ENCODE measurements around the gene TAF5L. TPM values are rescaled to one million over a fixed set of nuclear protein-coding genes. Genes with fewer than 3 reads are reported as not detected.

Gene TAF5L
- polyA plus RNA-seq, 1 donor (not counting 4 experiments of a cell fraction or from before 2014, with no cell fraction given) = 23.7 TPM

DNA sequence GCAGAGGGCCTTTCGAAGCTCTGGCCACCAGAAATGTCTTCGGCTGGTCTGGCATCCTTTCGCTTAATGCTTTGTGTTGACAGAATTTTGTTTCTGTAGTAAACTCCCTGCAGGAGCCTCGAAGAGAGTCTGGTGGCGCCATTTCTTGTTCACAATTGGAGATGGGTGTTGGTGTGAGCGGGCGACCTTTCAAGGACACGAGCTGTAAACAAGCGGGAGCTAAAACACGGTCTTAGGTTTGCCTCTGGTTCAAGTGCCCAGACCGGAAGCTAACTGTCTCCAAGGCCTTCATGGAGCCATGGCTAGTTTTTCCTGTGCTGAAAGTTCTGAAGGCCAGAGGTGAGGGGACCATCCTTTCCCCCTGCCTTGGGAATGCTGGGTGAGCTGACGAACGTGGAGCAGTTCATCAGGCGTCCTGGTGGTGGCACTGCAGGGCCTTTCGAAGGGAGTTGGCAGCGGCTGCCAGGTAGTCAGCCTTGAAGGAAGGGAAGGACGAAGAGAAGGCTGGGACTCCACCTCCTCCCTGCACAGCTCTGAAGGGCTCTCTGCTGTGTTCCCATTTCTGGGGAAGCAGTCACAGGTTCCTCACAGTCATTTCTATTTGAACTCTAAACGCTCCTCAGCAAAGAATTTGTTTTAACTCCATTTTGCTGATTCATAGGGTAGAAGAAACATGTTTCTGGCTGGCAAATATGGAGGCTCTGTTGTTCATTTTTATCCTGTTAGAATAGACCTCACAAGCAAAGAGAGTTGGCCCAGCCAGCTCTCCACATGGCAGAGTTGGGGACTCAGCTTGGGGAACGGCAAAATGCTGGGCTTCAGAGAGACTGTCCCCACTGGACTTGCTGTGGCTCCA, 35.3 kb upstream of the TAF5L start:
- TF ChIP-seq, protein P1, sequence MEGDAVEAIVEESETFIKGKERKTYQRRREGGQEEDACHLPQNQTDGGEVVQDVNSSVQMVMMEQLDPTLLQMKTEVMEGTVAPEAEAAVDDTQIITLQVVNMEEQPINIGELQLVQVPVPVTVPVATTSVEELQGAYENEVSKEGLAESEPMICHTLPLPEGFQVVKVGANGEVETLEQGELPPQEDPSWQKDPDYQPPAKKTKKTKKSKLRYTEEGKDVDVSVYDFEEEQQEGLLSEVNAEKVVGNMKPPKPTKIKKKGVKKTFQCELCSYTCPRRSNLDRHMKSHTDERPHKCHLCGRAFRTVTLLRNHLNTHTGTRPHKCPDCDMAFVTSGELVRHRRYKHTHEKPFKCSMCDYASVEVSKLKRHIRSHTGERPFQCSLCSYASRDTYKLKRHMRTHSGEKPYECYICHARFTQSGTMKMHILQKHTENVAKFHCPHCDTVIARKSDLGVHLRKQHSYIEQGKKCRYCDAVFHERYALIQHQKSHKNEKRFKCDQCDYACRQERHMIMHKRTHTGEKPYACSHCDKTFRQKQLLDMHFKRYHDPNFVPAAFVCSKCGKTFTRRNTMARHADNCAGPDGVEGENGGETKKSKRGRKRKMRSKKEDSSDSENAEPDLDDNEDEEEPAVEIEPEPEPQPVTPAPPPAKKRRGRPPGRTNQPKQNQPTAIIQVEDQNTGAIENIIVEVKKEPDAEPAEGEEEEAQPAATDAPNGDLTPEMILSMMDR (optimal IDR thresholded peaks at IDR 0.05 in 1 of 3, IDR thresholded peaks at IDR 0.05 in 1 of 3, conservative IDR thresholded peaks at IDR 0.05 in 1 of 3; ENCODE audit: extremely low read depth in 1 of 3, insufficient read depth in 2 of 3, low read length in 3 of 3) = peak; percentile 92 to 95 (median 95)
- no peak for TF ChIP-seq EZH2 (IDR thresholded peaks at IDR 0.05; ENCODE audit: low read length)
- Histone ChIP-seq H3K27me3 (ENCODE audit: control insufficient read depth, extremely low read depth, insufficient read depth, low read length) (no peaks in the 10 kb centered on the region), H3K27ac (ENCODE audit: control insufficient read depth, insufficient read depth, low read length) (no peak overlapping the region), H2AFZ (ENCODE audit: control insufficient read depth, low read length) (no peak overlapping the region), H3K4me3 (ENCODE audit: control insufficient read depth in 2 of 3, extremely low read depth in 1 of 3, insufficient read depth in 2 of 3, low read depth in 1 of 3, low read length in 3 of 3) (no peak overlapping the region), H3K9me3 (ENCODE audit: control insufficient read depth, low read depth, low read length) (no peaks in the 10 kb centered on the region), H3K79me2 (ENCODE audit: control insufficient read depth, insufficient read depth, low read length) (no peaks in the 10 kb centered on the region), H3K4me2 (ENCODE audit: control insufficient read depth, extremely low read depth, insufficient read depth, low read depth, low read length) (no peak overlapping the region), H3K4me1 (ENCODE audit: control insufficient read depth, extremely low read depth, insufficient read depth, low read length) (peaks cover 18% of the 10 kb centered on the region), H4K20me1 (ENCODE audit: control insufficient read depth, extremely low read depth, insufficient read depth, low read length) (peaks cover 2% of the 10 kb centered on the region), H3K9ac (ENCODE audit: control insufficient read depth, extremely low read depth, insufficient read depth, low read length) (no peak overlapping the region), H3K36me3 (ENCODE audit: control insufficient read depth in 2 of 2, extremely low read depth in 1 of 2, insufficient read depth in 2 of 2, low read length in 2 of 2) (peaks cover 6 to 31% of the 10 kb centered on the region in 2 experiments), H3K9me1 (ENCODE audit: control insufficient read depth, extremely low read depth, insufficient read depth, low read length) (no peaks in the 10 kb centered on the region)
- dilution Hi-C loops (cut with MboI; ENCODE audit: extremely low pct_ligation_motif_present, low sequenced_read_pairs) = no loop called here
- DNase-seq (ENCODE audit: low read depth, low spot score) = no peak
- FAIRE-seq = peak; percentile 81

DNA sequence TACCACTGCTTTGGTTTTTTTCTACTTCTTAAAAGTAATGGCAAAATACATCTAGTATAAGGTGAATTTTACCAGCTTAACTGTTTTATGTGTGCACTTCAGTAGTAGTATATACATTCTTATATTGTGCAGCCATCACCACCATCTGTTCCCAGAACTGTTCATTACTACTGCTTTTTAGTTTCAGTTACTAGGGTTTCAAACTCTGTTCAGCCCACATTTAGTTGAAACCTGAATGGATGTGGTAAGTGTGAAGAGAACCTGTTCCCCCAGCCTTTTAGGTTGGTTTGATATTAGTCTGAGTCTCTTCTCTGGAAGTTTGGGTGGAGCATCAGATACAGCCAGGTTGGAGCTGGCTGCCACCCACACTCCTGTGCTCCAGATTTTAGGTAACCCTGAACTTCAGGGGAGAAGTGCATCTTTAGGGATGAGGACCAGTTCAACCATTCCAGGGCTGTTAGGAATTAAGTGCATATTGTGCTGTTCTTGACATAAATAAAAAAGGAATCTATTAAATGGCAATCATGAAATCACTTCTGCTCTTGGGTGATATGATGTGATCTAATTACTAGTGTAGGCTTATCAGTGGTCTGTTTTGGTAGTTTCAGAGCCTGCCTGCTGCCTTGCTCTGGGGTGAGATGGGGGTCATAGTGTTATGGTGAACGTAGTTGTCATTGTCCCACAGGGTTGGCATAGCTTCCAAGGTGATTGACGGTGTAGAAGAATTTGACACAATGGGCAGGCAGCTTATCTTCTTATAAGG, 32.3 kb upstream of the TAF5L start:
- Histone ChIP-seq H3K9me3 (ENCODE audit: control insufficient read depth, low read depth, low read length) (no peaks in the 10 kb centered on the region), H3K4me3 (ENCODE audit: control insufficient read depth in 2 of 3, extremely low read depth in 1 of 3, insufficient read depth in 2 of 3, low read depth in 1 of 3, low read length in 3 of 3) (no peak overlapping the region), H3K79me2 (ENCODE audit: control insufficient read depth, insufficient read depth, low read length) (no peaks in the 10 kb centered on the region), H3K36me3 (ENCODE audit: control insufficient read depth in 2 of 2, extremely low read depth in 1 of 2, insufficient read depth in 2 of 2, low read length in 2 of 2) (peaks cover 8 to 40% of the 10 kb centered on the region in 2 experiments), H2AFZ (ENCODE audit: control insufficient read depth, low read length) (no peak overlapping the region), H3K9ac (ENCODE audit: control insufficient read depth, extremely low read depth, insufficient read depth, low read length) (no peak overlapping the region), H3K4me1 (ENCODE audit: control insufficient read depth, extremely low read depth, insufficient read depth, low read length) (peaks cover 1% of the 10 kb centered on the region), H4K20me1 (ENCODE audit: control insufficient read depth, extremely low read depth, insufficient read depth, low read length) (no peaks in the 10 kb centered on the region), H3K27ac (ENCODE audit: control insufficient read depth, insufficient read depth, low read length) (no peak overlapping the region), H3K27me3 (ENCODE audit: control insufficient read depth, extremely low read depth, insufficient read depth, low read length) (no peaks in the 10 kb centered on the region), H3K9me1 (ENCODE audit: control insufficient read depth, extremely low read depth, insufficient read depth, low read length) (no peaks in the 10 kb centered on the region), H3K4me2 (ENCODE audit: control insufficient read depth, extremely low read depth, insufficient read depth, low read depth, low read length) (no peak overlapping the region)
- DNase-seq (ENCODE audit: low read depth, low spot score) (no peak), FAIRE-seq (no peak)
- TF ChIP-seq, protein P1 (optimal IDR thresholded peaks at IDR 0.05 in 1 of 3, IDR thresholded peaks at IDR 0.05 in 1 of 3, conservative IDR thresholded peaks at IDR 0.05 in 1 of 3; ENCODE audit: extremely low read depth in 1 of 3, insufficient read depth in 2 of 3, low read length in 3 of 3) = no peak
- TF ChIP-seq EZH2 (IDR thresholded peaks at IDR 0.05; ENCODE audit: low read length) = no peak
- dilution Hi-C loops (cut with MboI; ENCODE audit: extremely low pct_ligation_motif_present, low sequenced_read_pairs) = no loop called here

All from keratinocyte (primary cell).